Endothelial cell of umbilical vein (primary cell): ENCODE measurements around the gene FIBCD1. TPM values are rescaled to one million over a fixed set of nuclear protein-coding genes. Genes with fewer than 3 reads are reported as not detected.

Source experiments
- BruUV-seq: library from RNA; stranded (reverse); fragments of 400-500 nt; replicated peaks from 2 replicates; lab custom pipeline; 2021; lab: Mats Ljungman, UMichigan
- CTCF ChIA-PET: fragments of 300-600, 350-600 bp; sonication (Branson Sonifier 250); formaldehyde crosslinking; loops from one replicate; lab custom pipeline; 2021; ENCODE audit warnings: antibody characterized with exemption, inconsistent platforms; lab: Charles Lee
- POLR2A ChIA-PET: fragments of 300-600, 350-600 bp; sonication (Branson Sonifier 250); formaldehyde crosslinking; loops from one replicate; lab custom pipeline; 2021; ENCODE audit warnings: antibody characterized with exemption, inconsistent platforms; lab: Charles Lee
- DNase-seq: peaks from one replicate; pipeline ENCODE4 v3.0.0-alpha.2; 2011; ENCODE audit warnings: low read depth, low spot score
- FAIRE-seq: peaks from 2 replicates; lab custom pipeline; 2011; peaks lifted over from hg19 to GRCh38; lab: Jason Lieb, UNC
- H2AFZ ChIP-seq: 2 replicates; pipeline ENCODE4 v1.6.0; 2012; ENCODE audit warnings: low read depth, low read length, control low read depth, inconsistent platforms
- H3K27ac ChIP-seq: 2 replicates; pipeline ENCODE4 v1.5.1; 2011; ENCODE audit warnings: low read depth, mild to moderate bottlenecking, control low read depth, low read length, moderate library complexity; ENCODE audit not compliant: insufficient read depth
- H3K27me3 ChIP-seq, 2 experiments: 2 replicates each; pipeline versions ENCODE4 v1.6.0 to v1.6.1; 2011; ENCODE audit warnings: low read length in 2 of 2, mixed read lengths in 1 of 2; ENCODE audit not compliant: control insufficient read depth in 2 of 2, insufficient read depth in 2 of 2
- H3K36me3 ChIP-seq, 2 experiments: 2 replicates in 1 of 2; 3 replicates in 1 of 2; pipeline ENCODE4 v1.5.1; 2011; ENCODE audit warnings: low read length in 2 of 2, mild to moderate bottlenecking in 1 of 2, moderate library complexity in 1 of 2; ENCODE audit not compliant: control insufficient read depth in 2 of 2, insufficient read depth in 2 of 2; ENCODE audit errors: extremely low read depth in 1 of 2
- H3K4me1 ChIP-seq: 3 replicates; pipeline ENCODE4 v1.5.1; 2011; ENCODE audit warnings: mild to moderate bottlenecking, low read length; ENCODE audit not compliant: control insufficient read depth, insufficient read depth; ENCODE audit errors: extremely low read depth
- H3K4me2 ChIP-seq: 2 replicates; pipeline ENCODE4 v1.6.1; 2011; ENCODE audit warnings: low read length, control low read depth, mixed read lengths; ENCODE audit not compliant: insufficient read depth
- H3K4me3 ChIP-seq, 3 experiments: fragments of 200-600 bp in 1 of 3; sonication (generic), shearing (Covaris generic) in 1 of 3; replicated peaks in 1 of 3; 2 replicates each; pipeline ENCODE4 v1.5.1; 2011 to 2016; ENCODE audit warnings: control low read depth in 3 of 3, low read length in 3 of 3, mild to moderate bottlenecking in 2 of 3, inconsistent platforms in 1 of 3, low read depth in 1 of 3, moderate library complexity in 1 of 3; ENCODE audit not compliant: insufficient read depth in 1 of 3
- H3K79me2 ChIP-seq: 2 replicates; pipeline ENCODE4 v1.6.0; 2012; ENCODE audit warnings: low read length, inconsistent platforms; ENCODE audit not compliant: control insufficient read depth, insufficient read depth
- H3K9ac ChIP-seq: replicated peaks from 2 replicates; pipeline ENCODE3; 2011; ENCODE audit warnings: low read length, control low read depth; ENCODE audit not compliant: insufficient read depth; ENCODE audit errors: extremely low read depth
- H3K9me1 ChIP-seq: replicated peaks from 3 replicates; pipeline ENCODE4 v1.6.0; 2011; ENCODE audit warnings: mild to moderate bottlenecking, low read length; ENCODE audit not compliant: control insufficient read depth, insufficient read depth; ENCODE audit errors: extremely low read depth
- H3K9me3 ChIP-seq: replicated peaks from 2 replicates; pipeline ENCODE4 v1.5.1; 2012; ENCODE audit warnings: low read length, inconsistent platforms; ENCODE audit not compliant: control insufficient read depth, insufficient read depth
- H4K20me1 ChIP-seq: replicated peaks from 2 replicates; pipeline ENCODE3; 2011; ENCODE audit warnings: mild to moderate bottlenecking, low read length; ENCODE audit not compliant: control insufficient read depth, insufficient read depth; ENCODE audit errors: extremely low read depth
- EZH2 ChIP-seq: IDR thresholded peaks from 2 replicates; pipeline ENCODE4 v1.6.1; 2012; ENCODE audit warnings: borderline replicate concordance, low read depth, mild to moderate bottlenecking, moderate library complexity, low read length, inconsistent platforms; ENCODE audit not compliant: severe bottlenecking
- FOS ChIP-seq: IDR thresholded peaks from 2 replicates; pipeline ENCODE4 v1.6.1; 2011; ENCODE audit warnings: mild to moderate bottlenecking, low read length, moderate library complexity, borderline replicate concordance; ENCODE audit not compliant: insufficient read depth
- MYC ChIP-seq: IDR thresholded peaks from one replicate; pipeline ENCODE4 v1.6.1; 2011; ENCODE audit warnings: mild to moderate bottlenecking, low read depth, low read length
- POLR2A ChIP-seq: IDR thresholded peaks from 2 replicates; pipeline ENCODE4 v1.6.1; 2012; ENCODE audit warnings: low read depth, mild to moderate bottlenecking, control low read depth, low read length
- POLR2AphosphoS5 ChIP-seq: IDR thresholded peaks from 2 replicates; pipeline ENCODE4 v1.6.1; 2012; ENCODE audit warnings: low read depth, mild to moderate bottlenecking, control low read depth, low read length, moderate library complexity; ENCODE audit not compliant: insufficient read depth
- dilution Hi-C: fragments of 300-500 bp; cut with MboI; formaldehyde crosslinking; loops from one replicate; pipeline ENCODE4 v1.15.0; 2019; ENCODE audit warnings: low sequenced_read_pairs; ENCODE audit not compliant: extremely low pct_ligation_motif_present
- intact Hi-C: fragments of 100-400 bp; cut with micrococcal nuclease; formaldehyde crosslinking; loops from one replicate; pipeline ENCODE4 v1.10.0; 2022
- polyA plus RNA-seq, 4 experiments: library from polyadenylated mRNA; depleted of rRNA in 3 of 4; stranded (reverse) in 3 of 4; unstranded in 1 of 4; fragments of >200 nt; gene quantifications; 2 replicates each; pipeline versions ENCODE4 v1.2.1 to v1.2.3, GENCODE V29; 2011 to 2012; ENCODE audit warnings: missing spikeins in 1 of 4
- total RNA-seq: library from RNA; stranded (reverse); gene quantifications from 2 replicates; pipeline ENCODE4 v1.2.3, GENCODE V29; 2021
- TF ChIP-seq, protein P1 (sequence below), 2 donors: IDR thresholded peaks; 1 replicate in 1 of 2; 2 replicates in 1 of 2; pipeline ENCODE4 v1.5.1; 2011; ENCODE audit warnings: low read length in 2 of 2, mild to moderate bottlenecking in 2 of 2, moderate library complexity in 2 of 2, control low read depth in 1 of 2, inconsistent platforms in 1 of 2, low read depth in 1 of 2; ENCODE audit not compliant: insufficient read depth in 1 of 2; ENCODE audit errors: extremely low read depth in 1 of 2
- TF ChIP-seq, protein P2 (sequence below): IDR thresholded peaks from 2 replicates; pipeline ENCODE4 v1.6.1; 2011; ENCODE audit not compliant: insufficient read depth, insufficient read length

The FIBCD1 gene
- total and polyA plus RNA-seq, 2 donors (not counting 3 experiments of a cell fraction or from before 2014, with no cell fraction given) = 0.14 TPM; not detected in 1

GRCh38 chr9:130987054-130987453 lies 48.0 kb upstream of the FIBCD1 start:
- DNase-seq = no peak
- H2AFZ ChIP-seq = no peak overlapping the region
- H3K27ac ChIP-seq = no peak overlapping the region
- intact Hi-C loops = no loop called here
- no peaks in the 10 kb centered on the region for H3K79me2 ChIP-seq
- no peak overlapping the region for H3K4me2 ChIP-seq
- TF ChIP-seq, protein P1, sequence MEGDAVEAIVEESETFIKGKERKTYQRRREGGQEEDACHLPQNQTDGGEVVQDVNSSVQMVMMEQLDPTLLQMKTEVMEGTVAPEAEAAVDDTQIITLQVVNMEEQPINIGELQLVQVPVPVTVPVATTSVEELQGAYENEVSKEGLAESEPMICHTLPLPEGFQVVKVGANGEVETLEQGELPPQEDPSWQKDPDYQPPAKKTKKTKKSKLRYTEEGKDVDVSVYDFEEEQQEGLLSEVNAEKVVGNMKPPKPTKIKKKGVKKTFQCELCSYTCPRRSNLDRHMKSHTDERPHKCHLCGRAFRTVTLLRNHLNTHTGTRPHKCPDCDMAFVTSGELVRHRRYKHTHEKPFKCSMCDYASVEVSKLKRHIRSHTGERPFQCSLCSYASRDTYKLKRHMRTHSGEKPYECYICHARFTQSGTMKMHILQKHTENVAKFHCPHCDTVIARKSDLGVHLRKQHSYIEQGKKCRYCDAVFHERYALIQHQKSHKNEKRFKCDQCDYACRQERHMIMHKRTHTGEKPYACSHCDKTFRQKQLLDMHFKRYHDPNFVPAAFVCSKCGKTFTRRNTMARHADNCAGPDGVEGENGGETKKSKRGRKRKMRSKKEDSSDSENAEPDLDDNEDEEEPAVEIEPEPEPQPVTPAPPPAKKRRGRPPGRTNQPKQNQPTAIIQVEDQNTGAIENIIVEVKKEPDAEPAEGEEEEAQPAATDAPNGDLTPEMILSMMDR (IDR thresholded peaks at IDR 0.05; ENCODE audit: extremely low read depth in 1 of 2, insufficient read depth in 1 of 2, low read depth in 1 of 2, low read length in 2 of 2) = no peak
- TF ChIP-seq FOS (no peak), EZH2 (no peak), POLR2A (no peak), POLR2AphosphoS5 (no peak), MYC (no peak)
- TF ChIP-seq, protein P2, sequence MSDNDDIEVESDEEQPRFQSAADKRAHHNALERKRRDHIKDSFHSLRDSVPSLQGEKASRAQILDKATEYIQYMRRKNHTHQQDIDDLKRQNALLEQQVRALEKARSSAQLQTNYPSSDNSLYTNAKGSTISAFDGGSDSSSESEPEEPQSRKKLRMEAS = no peak
- no peaks in the 10 kb centered on the region for H4K20me1 ChIP-seq
- peaks cover 4 to 12% of the 10 kb centered on the region in 2 experiments for H3K27me3 ChIP-seq
- CTCF ChIA-PET = interaction anchor here (0.9 to 1.8 kb wide), 2 partner anchors 11 to 42 kb away, joined by 3 to 11 read pairs; no protein-coding TSS in a partner anchor
- H3K4me3 ChIP-seq = no peak overlapping the region
- dilution Hi-C loops = no loop called here
- BruUV-seq = no TSS peak
- POLR2A ChIA-PET = no interaction called here
- H3K36me3 ChIP-seq = no peaks in the 10 kb centered on the region
- H3K9me3 ChIP-seq = no peaks in the 10 kb centered on the region
- H3K9ac ChIP-seq = no peak overlapping the region
- no peaks in the 10 kb centered on the region for H3K4me1 ChIP-seq
- FAIRE-seq = no peak
- no peaks in the 10 kb centered on the region for H3K9me1 ChIP-seq
